Liver (tissue), 9 donors: ENCODE data around the gene GRAMD2B. TPM values are rescaled to one million over a fixed set of nuclear protein-coding genes. Genes with fewer than 3 reads are reported as not detected.

Source experiments
- DNase-seq: peaks from one replicate; pipeline ENCODE4 v3.0.0-alpha.2; 2017; ENCODE audit warnings: low spot score
- H3K27ac ChIP-seq, 2 donors: one replicate each; pipeline ENCODE4 v1.7.0; 2013; ENCODE audit warnings: inconsistent platforms in 2 of 2, low read length in 2 of 2, control low read depth in 1 of 2, low read depth in 1 of 2, mild to moderate bottlenecking in 1 of 2
- H3K27me3 ChIP-seq, 4 donors: one replicate each; pipeline versions ENCODE4 v1.6.1 to v1.7.0; 2013; ENCODE audit warnings: low read length in 3 of 4, inconsistent platforms in 1 of 4, mild to moderate bottlenecking in 1 of 4, moderate library complexity in 1 of 4; ENCODE audit not compliant: control insufficient read depth in 4 of 4, insufficient read depth in 4 of 4
- H3K36me3 ChIP-seq, 4 donors: one replicate each; pipeline versions ENCODE4 v1.6.1 to v1.7.0; 2013; ENCODE audit warnings: low read length in 3 of 4, mild to moderate bottlenecking in 3 of 4, low read depth in 1 of 4, moderate library complexity in 1 of 4; ENCODE audit not compliant: control insufficient read depth in 4 of 4, insufficient read depth in 3 of 4
- H3K4me1 ChIP-seq, 4 donors: one replicate each; pipeline versions ENCODE4 v1.6.1 to v1.7.0; 2013; ENCODE audit warnings: low read length in 3 of 4, mild to moderate bottlenecking in 3 of 4, moderate library complexity in 1 of 4; ENCODE audit not compliant: control insufficient read depth in 4 of 4, insufficient read depth in 4 of 4
- H3K4me3 ChIP-seq, 3 donors: one replicate each; pipeline versions ENCODE4 v1.6.1 to v1.7.0; 2013; ENCODE audit warnings: low read length in 3 of 3, control low read depth in 1 of 3, low read depth in 1 of 3, mild to moderate bottlenecking in 1 of 3
- H3K9ac ChIP-seq, 2 donors: one replicate each; pipeline ENCODE4 v1.7.0; 2013; ENCODE audit warnings: low read length in 2 of 2, mild to moderate bottlenecking in 2 of 2, moderate library complexity in 2 of 2, control low read depth in 1 of 2, low read depth in 1 of 2
- H3K9me3 ChIP-seq, 4 donors: one replicate each; pipeline versions ENCODE4 v1.6.1 to v1.7.0; 2013; ENCODE audit warnings: low read length in 3 of 4; ENCODE audit not compliant: control insufficient read depth in 4 of 4
- EGR1 ChIP-seq, 2 donors: IDR thresholded peaks; 2 replicates each; pipeline ENCODE4 v1.6.1; 2016 to 2018; ENCODE audit warnings: antibody characterized with exemption in 2 of 2, low read depth in 2 of 2
- FOXA1 ChIP-seq: IDR thresholded peaks from 2 replicates; pipeline ENCODE4 v1.6.1; 2016; ENCODE audit warnings: antibody characterized with exemption
- FOXA2 ChIP-seq: IDR thresholded peaks from 2 replicates; pipeline ENCODE4 v1.6.1; 2016; ENCODE audit warnings: antibody characterized with exemption
- GABPA ChIP-seq, 2 donors: IDR thresholded peaks in 1 of 2; conservative IDR thresholded peaks in 1 of 2; 2 replicates each; pipeline ENCODE4 v1.6.1; 2016; ENCODE audit warnings: antibody characterized with exemption in 2 of 2, mild to moderate bottlenecking in 1 of 2, moderate library complexity in 1 of 2
- HNF4A ChIP-seq, 2 donors: conservative IDR thresholded peaks; 2 replicates each; pipeline ENCODE4 v1.6.1; 2016; ENCODE audit warnings: antibody characterized with exemption in 2 of 2, mild to moderate bottlenecking in 2 of 2
- HNF4G ChIP-seq: IDR thresholded peaks from 2 replicates; pipeline ENCODE4 v1.6.1; 2016; ENCODE audit warnings: antibody characterized with exemption
- JUND ChIP-seq, 2 donors: IDR thresholded peaks; 2 replicates each; pipeline ENCODE4 v1.6.1; 2016; ENCODE audit warnings: antibody characterized with exemption in 2 of 2
- MAX ChIP-seq: IDR thresholded peaks from 2 replicates; pipeline ENCODE4 v1.6.1; 2016; ENCODE audit warnings: antibody characterized with exemption
- NR2F2 ChIP-seq: IDR thresholded peaks from 2 replicates; pipeline ENCODE4 v1.6.1; 2016; ENCODE audit warnings: antibody characterized with exemption
- RAD21 ChIP-seq, 2 donors: IDR thresholded peaks; 2 replicates each; pipeline ENCODE4 v1.6.1; 2016; ENCODE audit warnings: antibody characterized with exemption in 2 of 2, mild to moderate bottlenecking in 2 of 2
- RXRA ChIP-seq, 2 donors: IDR thresholded peaks; 2 replicates each; pipeline ENCODE4 v1.6.1; 2017 to 2018; ENCODE audit warnings: antibody characterized with exemption in 2 of 2, mild to moderate bottlenecking in 1 of 2
- SP1 ChIP-seq: IDR thresholded peaks from 2 replicates; pipeline ENCODE4 v1.6.1; 2018; ENCODE audit warnings: antibody characterized with exemption, mild to moderate bottlenecking
- TAF1 ChIP-seq: conservative IDR thresholded peaks from 2 replicates; pipeline ENCODE4 v1.6.1; 2016; ENCODE audit warnings: antibody characterized with exemption, mild to moderate bottlenecking
- YY1 ChIP-seq: IDR thresholded peaks from 2 replicates; pipeline ENCODE4 v1.6.1; 2016; ENCODE audit warnings: antibody characterized with exemption, mild to moderate bottlenecking
- ZBTB33 ChIP-seq: IDR thresholded peaks from 2 replicates; pipeline ENCODE4 v1.6.1; 2016; ENCODE audit warnings: antibody characterized with exemption
- WGBS: extraction: QIAGEN DNeasy Blood & Tissue Kit; methylation state at CpG from one replicate; pipeline ENCODE4 v1.1.7; 2013; 5-methylcytosine and 5-hydroxymethylcytosine counted together
- polyA plus RNA-seq, 2 donors: library from polyadenylated mRNA; stranded (reverse) in 1 of 2; unstranded in 1 of 2; fragments of 200-250 nt in 1 of 2; fragments of >200 nt in 1 of 2; fragmentation: Nextera tagmentation in 1 of 2; extraction: Ambion mirVana in 1 of 2; gene quantifications; one replicate each; pipeline versions ENCODE4 v1.2.1 to v1.2.3, GENCODE V29; 2013 to 2015
- total RNA-seq, 2 donors: library from RNA; depleted of rRNA; stranded (reverse); fragments of >200 nt; gene quantifications; one replicate each; pipeline ENCODE4 v1.2.3, GENCODE V29; 2014
- TF ChIP-seq, protein P1 (sequence below): IDR thresholded peaks from 2 replicates; pipeline ENCODE4 v1.6.1; 2016; ENCODE audit warnings: antibody characterized with exemption
- TF ChIP-seq, protein P2 (sequence below): fragments of 150-350 bp; IDR thresholded peaks from 2 replicates; pipeline ENCODE4 v1.5.1; 2017; ENCODE audit warnings: improper control_type of control experiment, low read depth, low read length; ENCODE audit not compliant: missing input control
- TF ChIP-seq, protein P3 (sequence below): IDR thresholded peaks from 2 replicates; pipeline ENCODE4 v1.6.1; 2016; ENCODE audit warnings: antibody characterized with exemption, mild to moderate bottlenecking
- donor health status: healthy.
- donor health status: healthy.
- donor health status: healthy.
- donor health status: healthy.
- donor health status: healthy.

Gene GRAMD2B
- total and polyA plus RNA-seq, 4 donors = 6.5 to 24.1 (median 13.5) TPM

DNA sequence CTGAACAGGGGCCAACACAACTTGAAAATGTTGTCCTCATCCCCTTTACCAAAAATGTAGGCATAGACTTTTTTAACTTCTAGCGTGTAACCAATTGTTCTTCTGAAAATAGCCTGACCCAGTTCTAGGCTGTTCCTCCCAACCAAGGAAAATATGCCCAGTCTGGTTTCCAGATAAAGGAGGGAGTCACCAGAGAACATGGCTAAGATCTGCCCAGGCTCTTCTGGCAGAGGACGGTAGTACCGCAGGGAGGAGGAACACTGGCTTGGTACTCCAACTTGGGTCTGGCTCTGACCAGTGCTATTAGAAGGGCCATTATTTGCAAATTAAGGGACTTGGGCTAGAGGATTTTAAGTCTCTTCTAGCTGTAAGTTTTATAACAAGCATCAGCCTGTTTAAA, 63.1 kb downstream of the GRAMD2B start:
- H3K27me3 ChIP-seq = no peaks in the 10 kb centered on the region
- WGBS = 93% methylated on average over 3 of the region's 3 CpGs
- no peak for TF ChIP-seq HNF4A (conservative IDR thresholded peaks at IDR 0.05)
- TF ChIP-seq YY1 = no peak
- TF ChIP-seq EGR1 (IDR thresholded peaks at IDR 0.05; ENCODE audit: low read depth in 2 of 2) = no peak
- no peak for TF ChIP-seq JUND (IDR thresholded peaks at IDR 0.05)
- no peak for TF ChIP-seq ZBTB33
- no peak for TF ChIP-seq GABPA (IDR thresholded peaks at IDR 0.05 in 1 of 2, conservative IDR thresholded peaks at IDR 0.05 in 1 of 2)
- TF ChIP-seq SP1 = no peak
- no peak overlapping the region for H3K4me3 ChIP-seq
- no peak for DNase-seq
- H3K27ac ChIP-seq = no peak overlapping the region
- H3K36me3 ChIP-seq = peaks cover 11 to 84% (median 74%) of the 10 kb centered on the region in 4 donors
- H3K9me3 ChIP-seq = no peaks in the 10 kb centered on the region
- H3K9ac ChIP-seq = no peak overlapping the region
- H3K4me1 ChIP-seq = no peaks in the 10 kb centered on the region

- no peak overlapping the region for H3K27ac ChIP-seq
- DNase-seq = no peak
- H3K9me3 ChIP-seq = no peaks in the 10 kb centered on the region
- no peak overlapping the region for H3K9ac ChIP-seq
- H3K36me3 ChIP-seq = peaks cover 9 to 83% (median 71%) of the 10 kb centered on the region in 4 donors
- TF ChIP-seq, protein P1, sequence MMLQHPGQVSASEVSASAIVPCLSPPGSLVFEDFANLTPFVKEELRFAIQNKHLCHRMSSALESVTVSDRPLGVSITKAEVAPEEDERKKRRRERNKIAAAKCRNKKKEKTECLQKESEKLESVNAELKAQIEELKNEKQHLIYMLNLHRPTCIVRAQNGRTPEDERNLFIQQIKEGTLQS = no peak
- TF ChIP-seq JUND (IDR thresholded peaks at IDR 0.05) = no peak
- TF ChIP-seq RAD21 (IDR thresholded peaks at IDR 0.05) = no peak
- no peak for TF ChIP-seq FOXA2
- no peak for TF ChIP-seq HNF4A (conservative IDR thresholded peaks at IDR 0.05)
- TF ChIP-seq MAX = no peak
- TF ChIP-seq TAF1 = no peak
- no peak for TF ChIP-seq NR2F2
- TF ChIP-seq, protein P2, sequence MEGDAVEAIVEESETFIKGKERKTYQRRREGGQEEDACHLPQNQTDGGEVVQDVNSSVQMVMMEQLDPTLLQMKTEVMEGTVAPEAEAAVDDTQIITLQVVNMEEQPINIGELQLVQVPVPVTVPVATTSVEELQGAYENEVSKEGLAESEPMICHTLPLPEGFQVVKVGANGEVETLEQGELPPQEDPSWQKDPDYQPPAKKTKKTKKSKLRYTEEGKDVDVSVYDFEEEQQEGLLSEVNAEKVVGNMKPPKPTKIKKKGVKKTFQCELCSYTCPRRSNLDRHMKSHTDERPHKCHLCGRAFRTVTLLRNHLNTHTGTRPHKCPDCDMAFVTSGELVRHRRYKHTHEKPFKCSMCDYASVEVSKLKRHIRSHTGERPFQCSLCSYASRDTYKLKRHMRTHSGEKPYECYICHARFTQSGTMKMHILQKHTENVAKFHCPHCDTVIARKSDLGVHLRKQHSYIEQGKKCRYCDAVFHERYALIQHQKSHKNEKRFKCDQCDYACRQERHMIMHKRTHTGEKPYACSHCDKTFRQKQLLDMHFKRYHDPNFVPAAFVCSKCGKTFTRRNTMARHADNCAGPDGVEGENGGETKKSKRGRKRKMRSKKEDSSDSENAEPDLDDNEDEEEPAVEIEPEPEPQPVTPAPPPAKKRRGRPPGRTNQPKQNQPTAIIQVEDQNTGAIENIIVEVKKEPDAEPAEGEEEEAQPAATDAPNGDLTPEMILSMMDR = no peak
- TF ChIP-seq, protein P3, sequence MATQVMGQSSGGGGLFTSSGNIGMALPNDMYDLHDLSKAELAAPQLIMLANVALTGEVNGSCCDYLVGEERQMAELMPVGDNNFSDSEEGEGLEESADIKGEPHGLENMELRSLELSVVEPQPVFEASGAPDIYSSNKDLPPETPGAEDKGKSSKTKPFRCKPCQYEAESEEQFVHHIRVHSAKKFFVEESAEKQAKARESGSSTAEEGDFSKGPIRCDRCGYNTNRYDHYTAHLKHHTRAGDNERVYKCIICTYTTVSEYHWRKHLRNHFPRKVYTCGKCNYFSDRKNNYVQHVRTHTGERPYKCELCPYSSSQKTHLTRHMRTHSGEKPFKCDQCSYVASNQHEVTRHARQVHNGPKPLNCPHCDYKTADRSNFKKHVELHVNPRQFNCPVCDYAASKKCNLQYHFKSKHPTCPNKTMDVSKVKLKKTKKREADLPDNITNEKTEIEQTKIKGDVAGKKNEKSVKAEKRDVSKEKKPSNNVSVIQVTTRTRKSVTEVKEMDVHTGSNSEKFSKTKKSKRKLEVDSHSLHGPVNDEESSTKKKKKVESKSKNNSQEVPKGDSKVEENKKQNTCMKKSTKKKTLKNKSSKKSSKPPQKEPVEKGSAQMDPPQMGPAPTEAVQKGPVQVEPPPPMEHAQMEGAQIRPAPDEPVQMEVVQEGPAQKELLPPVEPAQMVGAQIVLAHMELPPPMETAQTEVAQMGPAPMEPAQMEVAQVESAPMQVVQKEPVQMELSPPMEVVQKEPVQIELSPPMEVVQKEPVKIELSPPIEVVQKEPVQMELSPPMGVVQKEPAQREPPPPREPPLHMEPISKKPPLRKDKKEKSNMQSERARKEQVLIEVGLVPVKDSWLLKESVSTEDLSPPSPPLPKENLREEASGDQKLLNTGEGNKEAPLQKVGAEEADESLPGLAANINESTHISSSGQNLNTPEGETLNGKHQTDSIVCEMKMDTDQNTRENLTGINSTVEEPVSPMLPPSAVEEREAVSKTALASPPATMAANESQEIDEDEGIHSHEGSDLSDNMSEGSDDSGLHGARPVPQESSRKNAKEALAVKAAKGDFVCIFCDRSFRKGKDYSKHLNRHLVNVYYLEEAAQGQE = no peak
- TF ChIP-seq HNF4G = no peak
- TF ChIP-seq GABPA (IDR thresholded peaks at IDR 0.05 in 1 of 2, conservative IDR thresholded peaks at IDR 0.05 in 1 of 2) = no peak
- TF ChIP-seq SP1 = no peak
- TF ChIP-seq ZBTB33 = no peak
- no peak for TF ChIP-seq EGR1 (IDR thresholded peaks at IDR 0.05; ENCODE audit: low read depth in 2 of 2)
- no peak for TF ChIP-seq FOXA1
- no peak for TF ChIP-seq YY1
- TF ChIP-seq RXRA (IDR thresholded peaks at IDR 0.05) = no peak
- H3K4me1 ChIP-seq = no peaks in the 10 kb centered on the region
- no peaks in the 10 kb centered on the region for H3K27me3 ChIP-seq
- H3K4me3 ChIP-seq = no peak overlapping the region
These were observed 64.4 kb downstream of the GRAMD2B start for GRCh38 chr5:126487596-126487995.
